Stimulated activated naive CD4-positive, alpha-beta T cell (primary cell): Measurements from ENCODE around the gene KBTBD13.
A peak's percentile ranks its signal among the peaks of the same experiment; 100 is the strongest.
"Not testable (repeated sequence)": the region's sequence is repeated elsewhere in the genome, so short reads cannot be mapped to it uniquely, and the experiment has no call there.

Experiments
- DNase-seq, 6 experiments: peaks; one replicate each; lab custom pipeline; 2025; lab: John Stamatoyannopoulos, UW

The KBTBD13 gene

GRCh38 chr15:65089206-65089824, 12.8 kb downstream of the KBTBD13 start:
- no peak for DNase-seq

- DNase-seq, result no peak
These were observed 15.6 kb downstream of the KBTBD13 start for GRCh38 chr15:65091946-65092770.

GRCh38 chr15:65092911-65093792, 16.6 kb downstream of the KBTBD13 start:
- no peak for DNase-seq

- DNase-seq, result not testable (repeated sequence)
These were observed 17.2 kb downstream of the KBTBD13 start for GRCh38 chr15:65093793-65094170.

GRCh38 chr15:65094294-65094995, 17.9 kb downstream of the KBTBD13 start:
- no peak for DNase-seq

- no peak for DNase-seq
These were observed 18.6 kb downstream of the KBTBD13 start for GRCh38 chr15:65095011-65095746.

- no peak for DNase-seq
These were observed 19.2 kb downstream of the KBTBD13 start for GRCh38 chr15:65095747-65096104.

GRCh38 chr15:65096481-65097385, 20.2 kb downstream of the KBTBD13 start:
- no peak for DNase-seq

GRCh38 chr15:65097651-65098263, 21.2 kb downstream of the KBTBD13 start:
- no peak for DNase-seq

GRCh38 chr15:65099336-65099735, 22.8 kb downstream of the KBTBD13 start:
- no peak for DNase-seq

GRCh38 chr15:65099801-65100200, 23.3 kb downstream of the KBTBD13 start:
- not testable (repeated sequence) for DNase-seq

- DNase-seq, result no peak
These were observed 23.9 kb downstream of the KBTBD13 start for GRCh38 chr15:65100442-65100841.

GRCh38 chr15:65101411-65101890, 24.9 kb downstream of the KBTBD13 start:
- peak in 5 of 6 experiments; percentile 4 to 35 (median 19) for DNase-seq

- no peak for DNase-seq
These were observed 25.6 kb downstream of the KBTBD13 start for GRCh38 chr15:65101891-65102708.

- no peak for DNase-seq
These were observed 26.4 kb downstream of the KBTBD13 start for GRCh38 chr15:65102912-65103311.

- no peak for DNase-seq
These were observed 28.5 kb downstream of the KBTBD13 start for GRCh38 chr15:65105038-65105437.

- DNase-seq, result no peak
These were observed 29.6 kb downstream of the KBTBD13 start for GRCh38 chr15:65106011-65106590.

GRCh38 chr15:65110676-65111292, 34.2 kb downstream of the KBTBD13 start:
- no peak for DNase-seq
